DOHH2 (cell line): ENCODE results near the gene HOXB3.
A peak's percentile ranks its signal among the peaks of the same experiment; 100 is the strongest.

Source experiments
- CTCF ChIP-seq: fragments of 200-600 bp; sonication (generic); IDR thresholded peaks from one replicate; pipeline ENCODE4 v1.5.1; 2014; ENCODE audit warnings: antibody characterized with exemption, mild to moderate bottlenecking, low read depth, low read length; ENCODE audit not compliant: poor library complexity, severe bottlenecking
- EZH2phosphoT487 ChIP-seq: fragments of 200-600 bp; sonication (generic); IDR thresholded peaks from 2 replicates; pipeline ENCODE4 v1.6.1; 2017; ENCODE audit warnings: borderline replicate concordance, mild to moderate bottlenecking, antibody characterized with exemption, low read length, moderate library complexity, mixed read lengths

GRCh38 chr17:48543854-48544348, 46.1 kb downstream of the HOXB3 start:
- TF ChIP-seq CTCF = no peak
- TF ChIP-seq EZH2phosphoT487 = peak; percentile 56
